GM18870 (cell line): Measurements from ENCODE around the gene ZNF76.

Source experiments
- ATAC-seq: cut with Tn5 transposase; IDR thresholded peaks from one replicate; pipeline ENCODE4 v1.9.1; 2021; ENCODE audit warnings: moderate library complexity; ENCODE audit not compliant: unreplicated experiment

ZNF76 gene

DNA sequence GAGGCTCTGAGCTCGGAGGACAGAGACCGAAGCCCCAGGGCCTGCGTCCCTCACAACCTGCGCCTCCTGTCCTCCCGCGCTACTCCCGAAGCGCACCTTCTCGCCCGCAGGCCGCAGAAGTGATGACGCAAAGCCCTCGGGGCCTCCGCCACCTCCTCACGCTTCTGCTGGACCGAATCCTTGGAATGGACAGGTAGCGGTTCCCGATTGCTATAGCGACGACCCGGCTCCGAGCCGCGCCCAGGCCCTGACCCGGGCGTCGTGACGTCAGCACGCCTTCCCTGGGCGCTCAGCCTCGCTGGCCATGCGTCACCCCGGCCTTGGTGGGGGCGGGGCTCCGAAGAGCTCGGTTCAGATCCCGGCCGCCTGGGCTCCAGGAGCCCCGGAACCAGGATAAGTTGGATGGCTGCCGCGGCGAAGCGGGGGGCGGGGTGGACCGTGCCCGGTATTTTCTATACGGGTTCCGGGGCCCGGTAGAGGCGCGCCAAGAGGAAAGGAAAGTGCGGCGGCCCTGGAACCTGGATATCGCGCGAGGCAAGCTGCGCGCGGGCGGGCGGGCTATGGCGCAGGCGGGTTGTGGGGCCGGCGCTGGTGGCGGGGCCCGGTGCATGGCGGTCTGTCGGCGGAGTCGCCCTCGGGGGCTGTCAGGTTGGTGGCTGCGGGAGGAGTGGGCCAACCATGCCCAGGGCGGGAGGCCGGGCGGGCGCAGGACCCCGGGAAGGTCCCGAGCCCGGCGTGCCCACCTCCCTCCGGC is at the start of gene ZNF76:
TSS of gene ZNF76 (plus strand) at position 542 of the 754 bp plus-strand sequence. CDS start 21,417 bp downstream, outside the sequence.
- peak; percentile 62 for ATAC-seq

DNA sequence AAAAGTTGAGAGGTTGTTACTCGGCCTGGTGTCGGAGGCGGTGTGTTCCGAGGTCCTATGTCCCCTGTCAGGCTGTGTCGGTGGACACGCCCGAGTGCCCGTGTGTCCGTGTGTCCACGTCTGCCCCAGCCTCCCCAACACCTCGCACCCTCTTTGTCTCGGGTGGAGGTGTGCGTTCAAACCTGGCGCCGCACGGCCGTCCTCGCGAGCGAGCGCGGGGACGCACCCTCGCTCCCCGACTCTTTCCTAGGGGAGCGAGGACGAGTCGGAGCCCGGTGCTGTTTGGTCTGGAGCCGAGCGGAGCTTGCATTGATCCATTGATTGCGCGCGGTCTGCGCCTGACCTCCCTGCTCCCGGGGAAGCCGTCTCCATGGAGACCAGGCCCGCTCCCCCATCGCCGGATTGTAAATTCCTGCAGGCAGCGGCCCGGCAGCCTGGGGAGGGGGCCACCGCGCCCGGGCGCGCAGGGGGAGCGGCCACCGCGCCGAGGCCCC is 46.2 kb upstream of the ZNF76 start:
- ATAC-seq: no peak

DNA sequence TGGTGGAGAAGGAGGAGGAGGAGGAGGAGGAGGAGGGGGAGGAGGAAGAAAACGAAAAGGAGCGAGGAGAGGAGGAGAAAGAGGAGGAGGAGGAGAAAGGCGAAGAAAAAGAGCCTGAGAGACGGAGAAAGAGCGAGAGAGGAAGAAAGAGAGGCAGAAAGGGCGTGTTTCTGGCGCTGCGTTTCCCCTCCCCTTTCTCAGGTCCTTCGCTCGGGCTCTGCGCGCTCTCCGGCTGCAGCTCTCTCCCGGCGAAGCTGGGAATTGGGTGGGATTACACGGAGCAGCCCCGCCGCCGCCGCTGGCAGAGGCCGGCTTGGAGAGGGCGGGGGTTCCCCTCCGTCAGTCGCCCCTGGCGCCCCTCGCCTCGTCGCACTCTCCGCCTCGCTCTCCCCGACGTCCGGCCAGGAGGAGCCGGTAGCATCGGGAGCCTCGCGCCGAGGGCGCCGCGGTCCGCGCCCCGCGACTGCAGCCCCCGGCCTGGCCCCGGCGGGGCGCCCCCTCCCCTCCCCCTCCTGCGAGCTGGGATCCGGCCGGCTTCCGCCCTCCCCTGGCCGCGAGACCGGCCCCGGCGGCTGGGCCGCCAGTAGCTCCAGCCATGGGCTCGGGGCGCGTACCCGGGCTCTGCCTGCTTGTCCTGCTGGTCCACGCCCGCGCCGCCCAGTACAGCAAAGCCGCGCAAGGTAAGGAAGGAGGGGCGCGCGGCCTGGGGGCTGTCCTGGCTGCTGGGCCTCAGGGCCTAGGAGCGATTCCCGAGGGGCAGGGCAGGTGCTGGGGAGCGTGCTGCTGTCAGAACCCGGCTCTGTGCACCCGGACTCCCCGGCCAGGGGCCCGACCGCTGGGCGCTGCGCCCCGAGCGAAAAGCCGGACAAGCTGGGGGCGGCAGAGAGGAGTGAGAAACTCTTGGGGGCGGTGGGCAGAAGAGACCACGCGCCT is 45.4 kb upstream of the ZNF76 start, which contains the start of gene SCUBE3:
TSS of gene SCUBE3 (plus strand) at position 133 of the 933 bp plus-strand sequence. CDS start at position 596, 463 bp downstream.
- ATAC-seq: no peak

DNA sequence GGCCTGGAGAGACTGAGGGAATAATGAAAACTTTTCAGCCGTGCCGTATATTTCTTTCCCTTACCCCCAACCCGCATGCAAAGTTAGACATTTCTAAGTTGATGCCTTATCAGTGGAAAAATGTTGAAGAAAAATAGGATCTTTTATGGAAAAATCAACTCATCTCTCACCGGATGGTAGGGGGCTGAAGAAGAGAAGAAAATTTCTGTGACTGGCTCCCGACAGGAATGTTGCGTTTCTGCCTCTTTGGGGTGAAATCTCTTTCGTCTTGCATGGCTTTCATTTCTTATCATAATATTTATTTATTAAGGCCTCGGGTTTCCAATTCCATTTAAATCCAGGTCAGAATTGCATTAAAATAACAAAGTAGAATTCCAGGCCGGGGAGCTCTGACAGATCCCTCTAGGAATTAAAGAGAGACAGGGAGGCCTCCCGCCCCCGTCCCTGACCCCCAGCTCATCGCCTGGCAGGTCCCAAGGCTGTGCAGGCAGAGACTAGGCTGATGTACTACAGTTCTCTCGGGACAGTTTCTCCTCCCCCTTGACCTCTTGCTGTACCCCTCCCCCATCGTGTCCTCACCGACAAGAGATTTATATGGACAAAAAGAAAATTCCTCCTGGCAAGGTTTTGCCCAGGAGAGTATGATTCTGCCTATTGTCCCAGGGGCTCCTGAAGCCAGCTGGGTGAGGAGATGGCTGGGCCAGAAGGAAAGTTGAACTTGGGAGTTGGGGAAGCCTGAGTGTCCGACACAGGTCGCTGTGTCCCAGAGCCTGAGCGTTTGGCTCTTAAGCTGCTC is 44.5 kb upstream of the ZNF76 start:
- ATAC-seq: no peak

DNA sequence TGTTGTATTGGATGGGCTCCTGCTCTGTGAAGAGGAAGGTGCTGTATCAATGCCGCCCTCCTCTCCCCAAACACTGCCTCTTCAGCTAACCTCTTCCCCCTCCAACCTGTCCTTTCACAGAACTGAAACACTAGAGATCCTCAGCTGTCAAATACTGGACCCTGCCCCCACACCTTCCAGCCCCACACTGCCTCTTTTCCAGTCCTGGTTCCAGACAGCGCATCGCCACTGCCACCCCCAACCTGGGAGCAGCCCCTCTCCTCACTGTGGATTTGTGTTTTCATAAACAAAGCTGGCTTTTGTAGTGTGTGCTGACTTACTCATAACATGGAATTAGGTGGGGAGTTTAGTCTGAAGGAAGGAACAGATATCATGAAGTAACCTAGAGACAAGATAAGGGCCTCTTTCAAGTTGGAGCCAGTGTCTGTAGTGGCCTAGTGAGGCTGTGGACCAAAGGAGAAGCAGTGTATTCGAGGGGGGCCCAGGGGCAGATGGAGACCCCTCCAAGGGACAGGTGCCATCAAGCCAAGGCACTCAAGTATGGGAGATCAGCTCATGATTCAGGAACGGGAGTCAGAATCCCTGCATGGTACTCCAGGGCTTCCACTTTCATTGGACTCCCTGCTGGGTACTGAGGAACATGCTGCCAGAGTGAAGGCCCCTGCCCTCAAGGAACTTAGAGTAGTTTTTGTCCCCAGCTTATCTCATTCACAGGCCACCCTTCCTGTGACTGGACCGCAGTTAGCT is 43.7 kb upstream of the ZNF76 start:
- no peak for ATAC-seq

- ATAC-seq: no peak
Measured at GRCh38 chr6:35216412-35216732, 43.2 kb upstream of the ZNF76 start.

DNA sequence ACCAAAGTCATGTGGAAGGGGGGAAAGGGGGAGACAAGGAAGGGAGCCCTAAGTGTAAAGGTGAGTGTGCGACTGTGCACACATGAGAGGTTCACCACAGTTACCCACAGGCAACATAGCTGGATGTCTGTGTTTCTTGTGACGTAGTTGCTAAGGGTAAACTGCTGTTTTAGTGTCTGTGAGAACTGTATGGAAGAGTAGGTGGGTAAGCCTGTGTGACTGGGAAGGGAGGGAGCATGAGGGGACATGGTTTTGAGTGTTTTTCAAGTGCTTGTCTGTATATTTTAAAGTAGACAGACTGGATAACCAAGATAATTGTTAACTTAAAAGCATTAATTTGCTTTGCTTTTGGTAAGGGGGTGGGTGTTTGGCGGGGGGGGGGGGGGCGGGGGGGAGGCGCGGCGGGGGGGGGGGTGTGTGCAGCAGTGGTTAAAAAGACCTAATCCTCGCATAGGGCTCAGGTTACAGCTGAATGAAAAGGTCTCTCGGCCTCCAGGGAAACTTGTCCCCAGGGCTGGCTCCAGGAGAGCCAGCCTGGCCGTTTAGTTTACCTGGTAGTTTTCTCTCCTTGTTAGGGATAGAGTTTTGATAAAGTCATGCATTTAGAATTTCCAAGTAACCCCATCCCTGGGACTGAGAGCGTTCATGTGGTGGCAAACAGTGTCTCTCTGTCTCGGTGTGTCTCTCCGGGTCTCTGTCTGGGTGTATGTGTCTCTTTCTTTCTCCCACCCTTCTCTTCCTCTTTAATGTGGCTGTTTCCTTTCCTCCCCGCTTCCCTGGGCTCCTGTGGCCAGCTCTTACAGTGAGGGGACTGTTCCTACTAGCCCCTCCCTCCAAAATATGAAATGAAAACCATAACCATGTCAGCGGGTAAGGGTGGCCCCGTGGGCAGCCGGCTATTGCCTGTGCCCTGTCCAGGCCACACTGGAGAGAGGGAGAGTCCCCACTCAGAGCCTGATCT is 42.4 kb upstream of the ZNF76 start:
- ATAC-seq: no peak

DNA sequence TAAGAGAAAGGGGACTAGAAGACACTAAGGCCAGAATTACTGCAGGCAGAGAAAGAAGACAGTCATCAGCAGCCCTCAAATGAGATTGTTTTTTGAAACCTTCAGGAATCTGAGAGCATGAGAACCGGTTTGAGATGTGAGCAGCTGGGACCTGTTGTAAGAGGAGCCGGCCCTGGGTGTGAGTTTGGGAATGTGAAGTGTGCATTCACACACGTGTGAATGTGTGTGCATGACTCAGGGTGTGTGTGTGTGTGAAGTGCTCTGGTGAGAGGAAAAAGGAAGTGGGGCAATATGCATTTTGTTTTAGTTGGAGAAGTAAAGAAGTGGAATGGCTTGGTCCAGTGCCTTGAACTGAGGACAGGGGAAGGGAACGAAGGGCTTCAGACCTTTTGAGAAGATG is 41.5 kb upstream of the ZNF76 start:
- no peak for ATAC-seq

- ATAC-seq: no peak
Measured at GRCh38 chr6:35218456-35218855, 41.1 kb upstream of the ZNF76 start.

GRCh38 chr6:35219683-35220326 is 39.7 kb upstream of the ZNF76 start:
- ATAC-seq: no peak

DNA sequence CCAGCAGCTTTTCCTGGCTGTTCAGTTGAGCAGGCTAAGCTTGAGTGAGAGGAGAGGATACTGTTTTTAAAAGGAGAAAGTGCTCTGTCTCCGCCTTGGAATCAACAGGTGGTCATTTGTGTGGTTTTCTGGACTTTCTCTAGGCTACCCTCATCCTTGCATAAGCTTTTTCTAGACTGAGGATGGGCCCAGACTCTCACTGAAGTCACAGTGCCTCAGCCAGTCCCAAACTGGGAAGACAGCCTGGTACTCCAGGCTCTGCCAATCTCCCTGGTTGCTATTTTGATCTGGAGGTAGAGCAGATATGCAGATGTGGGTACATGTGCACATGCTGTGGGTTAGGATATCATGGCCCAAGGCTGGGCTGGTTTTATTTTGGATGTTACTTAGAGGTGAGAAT is 38.8 kb upstream of the ZNF76 start:
- no peak for ATAC-seq

DNA sequence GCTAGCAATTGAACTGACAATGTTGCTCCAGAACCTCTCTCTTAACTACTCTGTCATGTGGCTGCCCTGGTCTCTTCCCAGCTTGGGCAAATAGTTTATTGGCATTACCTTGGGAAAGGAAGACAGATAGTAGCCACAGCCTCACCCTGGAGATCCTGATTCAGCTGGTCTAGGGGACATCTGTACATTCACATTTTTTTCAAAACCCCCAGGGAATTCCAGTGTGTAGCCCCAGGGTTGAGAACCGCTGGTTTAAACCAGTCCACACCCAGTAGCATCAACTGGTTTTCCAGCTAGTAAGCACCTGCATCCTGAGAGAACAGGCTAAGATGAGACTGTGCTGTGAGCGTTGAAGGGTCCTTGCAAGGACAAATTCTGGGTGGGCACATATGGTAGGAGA is 36.1 kb upstream of the ZNF76 start:
- ATAC-seq: no peak

DNA sequence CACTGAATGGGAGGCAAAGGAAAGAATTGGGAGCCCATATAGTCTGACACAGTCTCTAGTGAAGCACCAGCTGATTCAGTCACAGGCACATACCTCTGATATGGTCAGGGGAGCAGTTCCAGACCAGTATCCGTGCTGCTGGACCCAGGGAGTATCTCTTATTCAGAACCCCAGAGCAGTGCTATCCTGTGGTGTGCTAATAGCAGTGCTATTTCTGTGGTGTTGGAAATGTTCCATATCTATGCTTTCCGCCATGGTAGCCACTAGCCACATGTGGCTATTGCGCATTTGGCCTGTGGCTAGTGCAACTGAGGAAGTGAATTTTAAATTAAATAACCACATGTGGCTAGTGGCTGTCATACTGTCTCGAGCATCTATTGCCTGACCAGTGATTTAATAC is 34.8 kb upstream of the ZNF76 start:
- no peak for ATAC-seq

- no peak for ATAC-seq
Measured at GRCh38 chr6:35228481-35228880, 31.1 kb upstream of the ZNF76 start.

DNA sequence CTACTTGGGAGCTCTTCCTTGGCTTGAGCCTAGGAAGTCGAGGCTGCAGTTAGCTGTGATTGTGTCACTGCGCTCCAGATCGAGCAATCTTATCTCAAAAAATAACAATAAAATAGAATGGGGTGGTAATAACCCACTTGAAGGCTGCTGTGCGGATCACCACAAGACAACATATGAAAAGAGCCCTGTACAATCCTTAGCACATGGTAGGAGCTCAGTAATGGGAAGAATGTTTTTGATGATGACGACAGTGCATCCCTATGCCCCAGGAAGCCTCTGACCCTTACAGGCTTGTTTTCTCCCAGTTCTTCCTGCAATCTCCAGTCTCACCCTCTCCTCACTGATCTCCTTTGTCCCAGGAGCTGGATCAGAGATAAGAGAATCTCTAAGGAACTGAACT is 30.2 kb upstream of the ZNF76 start:
- no peak for ATAC-seq

DNA sequence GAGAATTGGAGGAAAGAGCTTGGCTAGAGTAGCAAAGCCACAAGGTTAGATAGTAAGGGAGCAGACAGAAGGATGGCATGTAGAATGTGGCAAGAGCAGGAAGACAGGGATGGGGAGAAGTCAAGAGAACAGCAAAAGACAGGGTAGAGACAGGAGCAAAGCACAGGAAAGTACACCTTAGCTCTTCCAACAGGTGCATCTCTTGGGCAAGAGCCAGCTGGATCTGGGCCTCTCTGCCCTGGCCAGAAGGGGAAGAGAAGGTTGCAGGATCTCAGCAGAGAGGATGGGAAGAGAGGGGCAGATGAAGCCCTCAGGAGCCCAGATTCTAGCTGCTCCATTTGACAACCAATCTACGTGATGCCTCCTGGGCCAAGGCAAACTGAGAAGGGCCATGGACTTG is 29.0 kb upstream of the ZNF76 start:
- no peak for ATAC-seq

GRCh38 chr6:35230950-35231349 is 28.6 kb upstream of the ZNF76 start:
- no peak for ATAC-seq

DNA sequence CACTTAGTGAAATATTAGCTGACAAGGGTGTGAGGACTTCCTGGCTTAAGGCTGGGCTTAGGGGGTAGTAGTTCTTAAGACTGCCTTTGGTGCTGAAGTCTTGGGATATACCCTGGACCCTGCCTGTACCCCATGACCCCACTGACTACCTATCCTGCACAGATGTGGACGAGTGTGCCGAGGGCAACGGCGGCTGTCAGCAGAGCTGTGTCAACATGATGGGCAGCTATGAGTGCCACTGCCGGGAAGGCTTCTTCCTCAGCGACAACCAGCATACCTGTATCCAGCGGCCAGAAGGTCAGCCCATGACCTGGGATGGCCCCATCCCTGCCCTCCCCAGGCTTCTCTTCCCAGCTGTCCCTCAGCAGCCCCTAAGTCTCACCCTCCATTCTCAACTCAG is 28.0 kb upstream of the ZNF76 start:
- no peak for ATAC-seq

DNA sequence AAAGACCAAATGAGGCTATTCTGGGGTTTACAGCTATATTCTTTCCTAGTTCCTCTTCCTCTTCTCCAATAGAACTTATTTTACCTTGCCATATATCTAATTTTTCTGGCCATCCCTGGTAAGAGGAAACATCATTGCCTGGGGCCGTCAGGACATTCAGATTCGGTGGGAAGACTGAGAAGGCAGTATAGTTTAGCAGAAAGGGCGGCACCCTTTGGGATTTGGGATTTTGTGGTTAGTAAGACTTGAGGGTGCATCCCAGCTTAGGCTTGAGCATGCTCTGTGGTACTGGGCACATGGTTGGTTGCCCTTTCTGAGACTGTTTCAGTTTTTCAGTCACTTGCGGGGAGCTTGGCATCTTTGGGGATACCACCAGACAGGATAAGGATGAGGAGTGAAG is 24.6 kb upstream of the ZNF76 start:
- ATAC-seq: no peak
